Forelimb muscle (tissue), 1 donor: ENCODE measurements around the gene SLC48A1. TPM values are rescaled to one million over a fixed set of nuclear protein-coding genes. Genes with fewer than 3 reads are reported as not detected.

Experiments used
- DNase-seq: peaks from one replicate; pipeline ENCODE4 v3.0.0-alpha.2; 2013; ENCODE audit warnings: low read depth
- polyA plus RNA-seq: library from polyadenylated mRNA; unstranded; fragments of 120-200 nt; gene quantifications from one replicate; pipeline ENCODE4 v1.2.1, GENCODE V29; 2013; ENCODE audit not compliant: insufficient read length

SLC48A1 gene
- polyA plus RNA-seq, 1 donor = 11.7 TPM

- no peak for DNase-seq
These were observed 4.1 kb downstream of the SLC48A1 start for GRCh38 chr12:47777151-47777550.

DNA sequence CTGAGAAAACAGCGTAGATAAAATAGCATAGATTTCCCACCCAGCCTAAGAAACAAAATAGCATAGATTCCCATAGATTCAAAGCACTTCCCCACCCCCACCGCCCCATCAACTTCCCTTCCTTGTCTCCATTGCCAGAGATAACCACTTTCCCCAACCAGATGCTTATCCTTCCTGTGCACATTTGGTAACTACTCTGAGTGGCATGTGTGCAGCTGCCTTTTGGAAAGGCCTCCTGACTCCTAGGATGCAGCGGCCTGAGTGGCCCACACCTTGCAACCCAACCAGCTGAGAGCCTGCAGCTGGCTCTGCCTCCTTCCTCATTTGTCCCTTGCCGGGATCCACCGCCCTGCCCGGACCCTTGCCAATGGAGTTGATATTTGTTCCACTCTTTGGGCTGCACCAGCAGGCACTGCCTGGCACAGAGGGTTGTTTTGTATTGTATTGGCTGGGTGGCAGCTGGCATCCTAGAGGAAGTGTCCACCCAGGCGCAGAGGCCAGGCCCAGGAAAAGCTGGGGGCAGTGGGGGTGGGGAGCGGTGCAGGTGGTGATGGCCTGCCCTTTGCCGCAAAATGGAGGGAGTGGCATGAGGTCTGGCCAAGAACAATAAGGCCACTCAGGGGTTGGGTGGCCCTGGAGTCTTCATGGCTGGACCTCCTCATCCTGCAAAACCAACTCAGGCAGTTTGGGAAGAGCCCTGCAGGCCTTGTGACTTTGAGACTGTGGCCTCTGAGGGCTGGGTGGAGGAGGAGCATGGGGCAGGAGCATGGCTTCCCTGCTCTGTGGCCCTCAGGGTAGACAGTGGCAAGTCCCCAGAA, 4.9 kb downstream of the SLC48A1 start:
- DNase-seq = no peak

- no peak for DNase-seq
These were observed 5.8 kb downstream of the SLC48A1 start for GRCh38 chr12:47778881-47779280.

- DNase-seq = peak; percentile 75
These were observed 6.4 kb downstream of the SLC48A1 start for GRCh38 chr12:47779301-47779942.

- no peak for DNase-seq
These were observed 7.0 kb downstream of the SLC48A1 start for GRCh38 chr12:47779943-47780504.

GRCh38 chr12:47781479-47782371, 8.7 kb downstream of the SLC48A1 start:
- no peak for DNase-seq

DNA sequence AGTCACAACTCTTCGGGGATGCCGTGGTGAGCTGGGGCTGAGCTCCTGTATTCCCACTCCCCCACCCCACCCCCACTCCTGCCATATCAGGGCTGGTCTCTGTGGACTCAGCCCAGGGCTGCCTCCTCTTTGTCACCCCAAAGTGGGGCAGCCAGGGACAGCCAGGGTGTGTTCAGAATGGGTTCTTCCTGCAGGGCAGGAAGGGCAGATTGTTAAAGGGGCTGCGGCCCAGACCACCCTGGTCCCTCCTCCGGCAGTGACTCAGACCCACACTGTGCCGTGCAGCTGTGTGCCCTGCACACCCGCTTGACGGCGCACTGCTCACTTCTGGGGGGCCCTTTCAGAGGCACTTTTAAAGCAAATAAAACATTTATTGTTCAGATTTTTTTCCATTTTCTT, 9.3 kb downstream of the SLC48A1 start:
- DNase-seq = no peak

GRCh38 chr12:47783024-47783755, 10.2 kb downstream of the SLC48A1 start:
- no peak for DNase-seq

GRCh38 chr12:47783821-47784819, 11.1 kb downstream of the SLC48A1 start:
- no peak for DNase-seq

DNA sequence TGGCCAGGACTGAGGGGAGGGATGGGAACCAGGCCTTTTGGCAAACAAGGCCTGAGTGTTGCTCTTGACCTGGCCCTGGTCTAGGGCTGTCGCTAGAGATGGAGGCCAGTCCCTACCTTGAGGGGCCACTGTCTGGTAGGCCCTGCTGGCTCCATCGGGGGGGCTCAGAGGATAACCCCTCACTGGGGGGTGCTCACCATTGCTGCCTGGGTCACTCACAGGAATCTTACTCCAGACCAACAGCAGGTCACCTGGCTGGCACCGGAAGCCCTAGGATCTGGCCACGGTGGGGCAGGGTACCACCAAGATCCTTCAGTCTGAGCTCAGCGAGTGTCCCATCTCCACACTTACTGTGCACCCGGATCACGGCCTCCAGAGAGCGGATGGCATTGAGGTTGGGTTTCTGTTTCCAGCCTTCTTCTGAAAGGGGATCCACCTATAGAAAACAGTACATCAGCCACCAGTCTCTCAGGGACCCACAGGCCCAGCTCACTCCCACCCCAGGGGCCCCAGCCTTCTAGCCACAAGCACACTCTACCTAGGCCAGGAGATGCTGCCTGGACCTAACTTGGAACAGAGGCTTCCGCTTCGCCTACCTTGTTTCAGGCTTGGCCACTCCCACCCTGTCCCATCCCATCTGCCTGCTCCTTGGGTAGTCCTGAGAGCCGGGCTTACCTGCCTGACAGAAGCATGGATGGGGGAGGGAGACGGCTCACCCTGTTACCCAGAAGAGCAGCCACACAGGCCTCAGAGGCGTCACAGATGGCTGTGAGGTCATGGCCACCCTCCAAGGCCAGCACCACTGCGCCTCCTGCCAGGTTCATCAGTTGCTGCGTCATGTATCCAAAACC, 12.2 kb downstream of the SLC48A1 start:
- DNase-seq = no peak

GRCh38 chr12:47785887-47786661, 13.0 kb downstream of the SLC48A1 start:
- DNase-seq = no peak

GRCh38 chr12:47786662-47787280, 13.7 kb downstream of the SLC48A1 start:
- DNase-seq = no peak

DNA sequence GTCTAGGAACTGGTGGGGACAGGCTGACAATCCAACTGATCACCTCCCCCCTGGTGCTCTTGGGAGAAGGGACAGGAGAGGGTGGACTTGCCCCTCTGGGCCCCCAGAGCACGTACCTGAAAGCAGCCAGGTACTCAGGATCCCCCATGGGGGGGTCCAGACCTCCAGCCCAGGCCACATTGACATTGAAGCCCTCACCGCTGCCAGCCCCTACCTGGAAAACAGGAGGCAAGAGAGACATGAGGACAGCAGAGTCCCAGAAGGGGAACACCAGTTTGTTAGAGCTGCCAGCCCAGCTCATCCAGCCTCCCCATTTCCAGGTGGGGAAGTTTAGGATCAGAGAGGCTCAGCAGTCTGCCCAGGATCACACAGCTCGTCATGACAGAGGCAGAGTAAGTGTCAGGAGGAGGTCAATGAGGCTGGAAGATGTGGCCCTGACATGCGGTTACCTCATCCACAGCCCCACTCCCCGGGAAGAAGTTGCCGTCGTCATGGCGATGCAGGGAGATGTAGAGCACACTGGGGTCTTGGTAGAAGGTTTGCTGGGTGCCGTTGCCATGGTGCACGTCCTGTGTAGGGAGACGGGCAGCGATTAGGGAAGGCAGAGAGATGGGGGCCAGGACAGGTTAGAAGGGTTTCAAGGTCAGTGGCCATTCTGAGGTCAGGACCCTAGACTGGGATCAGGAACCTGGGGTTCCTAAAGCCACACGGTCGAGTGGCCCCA, 14.7 kb downstream of the SLC48A1 start:
- DNase-seq = no peak

GRCh38 chr12:47789141-47789540, 16.1 kb downstream of the SLC48A1 start:
- DNase-seq = no peak

- no peak for DNase-seq
These were observed 16.9 kb downstream of the SLC48A1 start for GRCh38 chr12:47789712-47790489.

- DNase-seq = no peak
These were observed 17.8 kb downstream of the SLC48A1 start for GRCh38 chr12:47790676-47791350.
